Gastrocnemius medialis (tissue), 4 donors: Measurements from ENCODE around the gene TSSC4. TPM values are rescaled to one million over a fixed set of nuclear protein-coding genes. Genes with fewer than 3 reads are reported as not detected.

Experiments used
- ATAC-seq, 2 donors: fragments of 150-250 bp; one replicate each; pipeline ENCODE4 v1.9.1; 2016
- DNase-seq, 2 donors: peaks; one replicate each; pipeline ENCODE4 v3.0.0-alpha.2; 2019
- H3K27ac ChIP-seq, 4 donors: fragments of 200-600 bp; sonication (generic); 1 replicate in 1 of 4; 2 replicates in 3 of 4; pipeline ENCODE4 v1.5.1; 2016 to 2018; ENCODE audit warnings: mild to moderate bottlenecking in 2 of 4, moderate library complexity in 1 of 4
- H3K27me3 ChIP-seq, 3 donors: fragments of 200-600 bp; sonication (generic) in 2 of 3; 1 replicate in 1 of 3; 2 replicates in 2 of 3; pipeline versions ENCODE4 v1.5.1 to v1.6.0; 2016 to 2019; ENCODE audit warnings: mild to moderate bottlenecking in 1 of 3, moderate library complexity in 1 of 3
- H3K36me3 ChIP-seq, 2 donors: fragments of 200-600 bp; sonication (generic) in 1 of 2; one replicate each; pipeline ENCODE4 v1.5.1; 2017 to 2018
- H3K4me1 ChIP-seq, 2 donors: fragments of 200-600 bp; sonication (generic) in 1 of 2; one replicate each; pipeline ENCODE4 v1.5.1; 2016 to 2017; ENCODE audit warnings: mild to moderate bottlenecking in 2 of 2
- H3K4me3 ChIP-seq, 4 donors: fragments of 200-600 bp; sonication (generic) in 3 of 4; 1 replicate in 1 of 4; 2 replicates in 3 of 4; pipeline ENCODE4 v1.5.1; 2016 to 2019; ENCODE audit warnings: mild to moderate bottlenecking in 2 of 4
- H3K9me3 ChIP-seq, 3 donors: fragments of 200-600 bp; sonication (generic) in 2 of 3; 1 replicate in 1 of 3; 2 replicates in 2 of 3; pipeline ENCODE4 v1.5.1; 2016 to 2019
- POLR2A ChIP-seq, 2 donors: fragments of 450-650 bp; IDR thresholded peaks; one replicate each; pipeline ENCODE4 v1.6.1; 2017; ENCODE audit warnings: antibody characterized with exemption in 2 of 2, mild to moderate bottlenecking in 2 of 2, moderate library complexity in 2 of 2
- in situ Hi-C, 4 donors: fragments of 200-750 bp; cut with MboI; loops; one replicate each; pipeline versions ENCODE4 v1.15.0 to v1.8.0; 2017; ENCODE audit warnings: low sequenced_read_pairs in 4 of 4
- intact Hi-C: fragments of 100-400 bp; cut with DNase I; formaldehyde crosslinking; loops from one replicate; pipeline ENCODE4 v1.15.1; 2023; ENCODE audit warnings: low total_unique reads
- total RNA-seq, 4 donors: library from RNA; depleted of rRNA; stranded (reverse); fragments of >200 nt; gene quantifications; one replicate each; pipeline versions ENCODE4 v1.1.0 to v1.2.3, GENCODE V29; 2016
- TF ChIP-seq, protein P1 (sequence below), 5 experiments: fragments of 450-650 bp in 3 of 5; fragments of 200-600 bp in 2 of 5; sonication (generic) in 2 of 5; IDR thresholded peaks in 4 of 5; conservative IDR thresholded peaks in 1 of 5; 1 replicate in 4 of 5; 2 replicates in 1 of 5; pipeline ENCODE4 v1.5.1; 2016 to 2019; ENCODE audit warnings: antibody characterized with exemption in 5 of 5, mild to moderate bottlenecking in 3 of 5, moderate library complexity in 3 of 5

TSSC4 gene
- total RNA-seq, 4 donors from 2014 or later: 53.4 to 92.5 (median 76.8) TPM

DNA sequence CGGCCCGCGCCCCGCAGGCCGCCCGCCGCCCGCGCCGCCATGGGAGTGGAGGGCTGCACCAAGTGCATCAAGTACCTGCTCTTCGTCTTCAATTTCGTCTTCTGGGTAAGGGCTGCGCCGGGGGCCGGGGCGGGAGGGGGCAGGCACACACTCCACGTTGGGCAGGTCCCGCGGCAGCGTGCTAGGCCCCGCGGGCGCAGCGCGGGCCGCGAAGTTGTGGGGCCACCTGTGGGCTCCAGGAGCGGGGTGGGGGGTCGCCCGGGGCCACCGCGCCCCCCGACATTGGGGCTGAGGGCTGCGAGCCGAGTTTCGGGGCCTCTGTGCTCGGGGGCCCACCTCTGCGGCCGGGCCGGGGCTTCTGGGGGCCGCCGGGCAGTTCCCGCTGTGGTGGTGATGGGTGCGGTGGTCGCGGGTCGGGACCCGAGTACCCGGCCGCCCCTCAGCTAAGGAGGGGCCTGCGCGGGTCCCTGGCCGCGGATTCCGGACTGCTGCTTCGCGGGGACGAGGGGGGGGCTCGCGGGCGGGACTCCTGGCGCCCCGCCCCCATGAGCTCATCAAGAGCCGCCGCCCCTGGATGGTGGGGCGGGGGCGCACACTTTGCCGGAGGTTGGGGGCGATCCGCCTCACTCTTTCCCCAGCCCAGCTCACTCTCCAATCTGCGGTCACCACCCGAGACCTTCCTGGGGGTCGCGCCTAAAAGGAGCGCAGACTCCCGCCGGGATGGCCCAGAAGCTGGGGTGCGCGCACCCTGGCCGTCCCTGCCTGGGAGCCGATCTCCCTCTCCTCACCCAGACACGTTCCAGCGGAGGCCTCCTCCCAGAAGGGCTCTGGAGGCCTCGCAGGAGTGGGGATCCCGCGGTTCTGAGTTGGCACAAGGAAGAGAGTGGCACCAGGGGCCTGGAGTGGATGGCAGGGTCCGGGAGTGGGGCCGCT is 22.8 kb upstream of the TSSC4 start:
- intact Hi-C loops: loop anchor here (1.0 to 5.0 kb wide), 4 partner anchors 23 to 70 kb away; partner anchors contain the start of gene TSSC4
- peak overlapping the region; percentile 73 to 98 (median 92) for H3K4me3 ChIP-seq
- peak; percentile 49 to 73 for ATAC-seq
- no peak for DNase-seq
- peaks cover 39 to 46% of the 10 kb centered on the region in 2 donors for H3K4me1 ChIP-seq
- H3K9me3 ChIP-seq: no peaks in the 10 kb centered on the region
- in situ Hi-C loops: no loop called here
- H3K27ac ChIP-seq: peak overlapping the region; percentile 89 to 95 (median 91)
- H3K27me3 ChIP-seq: no peaks in the 10 kb centered on the region
- TF ChIP-seq, protein P1, sequence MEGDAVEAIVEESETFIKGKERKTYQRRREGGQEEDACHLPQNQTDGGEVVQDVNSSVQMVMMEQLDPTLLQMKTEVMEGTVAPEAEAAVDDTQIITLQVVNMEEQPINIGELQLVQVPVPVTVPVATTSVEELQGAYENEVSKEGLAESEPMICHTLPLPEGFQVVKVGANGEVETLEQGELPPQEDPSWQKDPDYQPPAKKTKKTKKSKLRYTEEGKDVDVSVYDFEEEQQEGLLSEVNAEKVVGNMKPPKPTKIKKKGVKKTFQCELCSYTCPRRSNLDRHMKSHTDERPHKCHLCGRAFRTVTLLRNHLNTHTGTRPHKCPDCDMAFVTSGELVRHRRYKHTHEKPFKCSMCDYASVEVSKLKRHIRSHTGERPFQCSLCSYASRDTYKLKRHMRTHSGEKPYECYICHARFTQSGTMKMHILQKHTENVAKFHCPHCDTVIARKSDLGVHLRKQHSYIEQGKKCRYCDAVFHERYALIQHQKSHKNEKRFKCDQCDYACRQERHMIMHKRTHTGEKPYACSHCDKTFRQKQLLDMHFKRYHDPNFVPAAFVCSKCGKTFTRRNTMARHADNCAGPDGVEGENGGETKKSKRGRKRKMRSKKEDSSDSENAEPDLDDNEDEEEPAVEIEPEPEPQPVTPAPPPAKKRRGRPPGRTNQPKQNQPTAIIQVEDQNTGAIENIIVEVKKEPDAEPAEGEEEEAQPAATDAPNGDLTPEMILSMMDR (IDR thresholded peaks at IDR 0.05 in 4 of 5, conservative IDR thresholded peaks at IDR 0.05 in 1 of 5): no peak
- TF ChIP-seq POLR2A (IDR thresholded peaks at IDR 0.05): peak in 1 of 2 donors; percentile 34
- no peaks in the 10 kb centered on the region for H3K36me3 ChIP-seq

DNA sequence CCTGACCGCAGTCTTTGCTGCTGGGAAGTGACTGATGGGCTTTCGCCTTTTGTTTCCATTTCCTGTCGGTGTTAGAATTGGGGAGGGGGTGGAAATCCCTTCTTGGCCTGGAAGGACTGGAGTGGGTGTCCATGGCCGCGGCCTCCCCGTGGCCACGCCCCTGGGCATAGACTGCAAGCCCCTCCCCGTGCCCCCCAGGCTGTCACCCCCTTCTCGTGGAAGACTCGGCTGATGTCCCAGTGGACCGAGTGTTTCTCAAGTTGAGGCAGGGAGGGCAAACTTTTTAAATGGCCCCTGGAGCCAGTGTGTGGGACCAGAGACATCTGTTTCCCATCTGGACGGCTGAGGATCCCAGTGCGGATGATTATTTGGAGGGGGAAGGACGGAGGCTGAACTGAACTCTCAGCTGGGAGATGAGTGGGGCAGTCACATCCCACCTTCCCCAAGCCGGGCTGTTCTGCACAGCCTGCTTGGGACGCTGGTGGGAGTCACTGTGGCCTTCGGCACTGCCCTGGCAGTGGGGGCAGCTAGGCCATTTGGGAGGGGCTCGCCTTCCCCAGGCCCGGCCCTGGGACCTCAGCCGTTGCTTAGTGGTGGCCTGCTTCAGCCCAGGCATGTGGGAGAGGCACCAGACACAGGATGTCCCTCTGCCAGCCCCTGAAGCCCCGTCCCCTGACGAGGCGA is 21.9 kb upstream of the TSSC4 start:
- DNase-seq (peak in 1 of 2 donors; percentile 30), ATAC-seq (no peak)
- no peak for TF ChIP-seq POLR2A (IDR thresholded peaks at IDR 0.05)
- TF ChIP-seq, protein P1 (IDR thresholded peaks at IDR 0.05 in 4 of 5, conservative IDR thresholded peaks at IDR 0.05 in 1 of 5): no peak
- peaks cover 48 to 55% of the 10 kb centered on the region in 2 donors for H3K4me1 ChIP-seq
- no peaks in the 10 kb centered on the region for H3K36me3 ChIP-seq
- in situ Hi-C loops (no loop called here), intact Hi-C loops (loop anchor here (1.0 to 5.0 kb wide), 4 partner anchors 22 to 71 kb away; partner anchors contain the start of gene TSSC4)
- peak overlapping the region; percentile 89 to 95 (median 91) for H3K27ac ChIP-seq
- H3K27me3 ChIP-seq: no peaks in the 10 kb centered on the region
- H3K4me3 ChIP-seq: peak overlapping the region; percentile 73 to 98 (median 92)
- H3K9me3 ChIP-seq: no peaks in the 10 kb centered on the region

DNA sequence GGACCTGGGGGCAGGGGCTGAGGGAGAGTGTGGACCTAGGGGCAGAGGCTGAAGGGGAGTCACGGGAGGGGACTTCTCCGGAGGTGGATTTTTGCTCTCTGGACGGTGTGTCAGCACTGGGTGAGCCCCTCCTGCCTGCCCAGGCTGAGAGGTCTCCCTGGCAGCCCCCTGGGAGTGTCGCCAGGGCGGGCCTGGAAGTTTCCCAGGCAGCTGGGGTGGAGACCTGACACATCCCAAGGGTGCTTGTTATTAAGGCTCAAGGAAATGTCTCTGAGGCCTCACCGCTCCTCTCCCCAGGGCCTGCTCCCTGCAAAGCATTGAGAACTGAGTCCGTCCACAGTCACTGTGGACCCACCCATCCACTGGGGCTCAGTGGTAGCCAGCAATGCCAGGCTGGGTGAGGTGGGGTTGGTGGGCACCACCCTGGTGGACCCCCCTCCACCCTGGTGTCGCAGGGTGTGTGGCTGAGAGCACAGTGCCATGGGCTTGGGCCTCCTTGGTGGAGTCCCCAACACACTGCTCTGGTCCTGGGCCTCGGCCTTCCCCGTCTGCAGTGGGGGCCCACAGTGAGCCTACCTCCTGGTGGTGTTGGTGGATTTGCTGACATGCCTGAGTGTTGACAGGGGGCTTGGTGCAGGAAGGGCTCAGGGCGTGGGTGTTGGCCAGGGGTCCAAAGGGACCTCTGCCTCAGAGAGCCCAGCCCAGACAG is 20.9 kb upstream of the TSSC4 start:
- in situ Hi-C loops: no loop called here

DNA sequence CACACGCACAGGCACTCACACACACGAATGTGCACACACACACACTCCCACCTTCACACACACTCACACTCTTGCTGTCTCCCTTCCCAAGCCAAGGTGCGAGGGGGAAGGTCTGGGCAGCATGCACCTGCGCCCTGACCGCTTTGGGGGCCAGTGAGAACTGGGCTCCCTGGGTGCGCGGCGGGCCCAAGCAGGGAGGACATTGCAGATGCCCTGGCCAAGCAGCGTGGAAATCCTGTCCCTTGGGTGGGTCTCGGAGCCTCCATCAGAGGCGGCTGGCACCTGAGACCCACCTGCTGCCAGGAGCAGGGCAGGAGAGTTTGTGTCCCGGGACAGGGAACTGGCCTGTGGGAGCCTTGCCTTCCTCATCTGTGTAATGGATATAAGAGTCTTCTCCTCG is 20.2 kb upstream of the TSSC4 start:
- in situ Hi-C loops: no loop called here
- Histone ChIP-seq H3K36me3 (no peaks in the 10 kb centered on the region), H3K9me3 (no peaks in the 10 kb centered on the region), H3K27me3 (no peaks in the 10 kb centered on the region), H3K4me1 (peaks cover 51 to 67% of the 10 kb centered on the region in 2 donors), H3K27ac (peak overlapping the region; percentile 89 to 95 (median 91)), H3K4me3 (peak overlapping the region in 2 of 4 donors; percentile 11 to 73)
- TF ChIP-seq POLR2A (IDR thresholded peaks at IDR 0.05): no peak
- TF ChIP-seq, protein P1 (IDR thresholded peaks at IDR 0.05 in 4 of 5, conservative IDR thresholded peaks at IDR 0.05 in 1 of 5): no peak
- no peak for DNase-seq
- intact Hi-C loops: loop anchor here (10.0 kb wide), 1 partner anchor 616 kb away; the partner anchor contains the start of gene CTSD
- no peak for ATAC-seq

More for the DNA sequence above, 20.9 kb upstream of the TSSC4 start:
- intact Hi-C loops: loop anchor here (5.0 to 10.0 kb wide), 4 partner anchors 38 to 615 kb away; partner anchors contain the start of gene CTSD
- ATAC-seq (no peak), DNase-seq (no peak)
- no peaks in the 10 kb centered on the region for H3K36me3 ChIP-seq
- no peaks in the 10 kb centered on the region for H3K27me3 ChIP-seq
- peak overlapping the region; percentile 89 to 95 (median 91) for H3K27ac ChIP-seq
- H3K4me1 ChIP-seq: peaks cover 51 to 61% of the 10 kb centered on the region in 2 donors
- TF ChIP-seq, protein P1 (IDR thresholded peaks at IDR 0.05 in 4 of 5, conservative IDR thresholded peaks at IDR 0.05 in 1 of 5): no peak
- no peak for TF ChIP-seq POLR2A (IDR thresholded peaks at IDR 0.05)
- no peaks in the 10 kb centered on the region for H3K9me3 ChIP-seq
- H3K4me3 ChIP-seq: peak overlapping the region in 2 of 4 donors; percentile 24 to 73
